Activated CD4-positive, alpha-beta memory T cell treated with anti-CD3 and anti-CD28 coated beads for 36 hours (primary cell): ENCODE measurements around the gene FARS2. TPM values are rescaled to one million over a fixed set of nuclear protein-coding genes. Genes with fewer than 3 reads are reported as not detected.

Experiments used
- CTCF ChIA-PET: fragments of 350-600 bp; sonication (Branson Sonifier 250); formaldehyde crosslinking; loops from one replicate; lab custom pipeline; 2021; ENCODE audit warnings: antibody characterized with exemption, inconsistent platforms; lab: Charles Lee
- POLR2A ChIA-PET: fragments of 350-600 bp; sonication (Branson Sonifier 250); formaldehyde crosslinking; loops from one replicate; lab custom pipeline; 2021; ENCODE audit warnings: antibody characterized with exemption; lab: Charles Lee
- DNase-seq: peaks from one replicate; pipeline ENCODE4 v3.0.0-alpha.2; 2020
- H3K27ac Mint-ChIP-seq: one replicate; pipeline ENCODE4 v1.8.0; 2021; ENCODE audit warnings: mixed read lengths
- H3K27me3 Mint-ChIP-seq: one replicate; pipeline ENCODE4 v1.8.0; 2021; ENCODE audit warnings: mixed read lengths
- H3K36me3 Mint-ChIP-seq: one replicate; pipeline ENCODE4 v1.8.0; 2021; ENCODE audit warnings: mixed read lengths
- H3K4me1 Mint-ChIP-seq: one replicate; pipeline ENCODE4 v1.8.0; 2021; ENCODE audit warnings: low read depth, mixed read lengths
- H3K4me3 Mint-ChIP-seq: one replicate; pipeline ENCODE4 v1.8.0; 2021; ENCODE audit warnings: mild to moderate bottlenecking, mixed read lengths
- H3K9me3 Mint-ChIP-seq: one replicate; pipeline ENCODE4 v1.8.0; 2021; ENCODE audit warnings: mixed read lengths
- intact Hi-C: fragments of 100-400 bp; cut with micrococcal nuclease; formaldehyde crosslinking; loops from one replicate; pipeline ENCODE4 v1.15.1; 2023
- total RNA-seq, 2 experiments: library from RNA; stranded (reverse); gene quantifications; one replicate each; pipeline ENCODE4 v1.2.3, GENCODE V29; 2021

FARS2 gene
- total RNA-seq, 2 experiments from 2014 or later, result 22.7 to 23.7 TPM

DNA sequence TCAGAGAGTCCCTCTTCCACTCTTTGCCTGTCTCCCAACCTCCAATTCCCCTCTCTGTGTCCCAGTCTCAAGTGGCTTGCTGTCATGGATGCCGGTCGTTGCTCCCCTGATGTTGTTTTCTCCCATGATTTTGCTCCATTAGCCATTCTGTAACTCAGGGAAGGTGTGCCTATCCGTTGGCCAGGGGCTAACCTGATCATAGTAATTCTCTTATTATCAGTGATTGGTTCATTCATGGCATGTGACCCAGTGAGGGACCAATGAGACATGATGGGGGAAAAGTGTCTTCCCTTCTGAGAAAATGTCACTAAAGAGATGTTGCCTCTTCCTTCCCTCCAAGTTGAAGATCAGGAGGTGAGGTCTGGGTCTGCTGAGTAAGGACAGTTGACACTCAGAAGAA is 214.5 kb downstream of the FARS2 start:
- ChIA-PET POLR2A (no interaction called here), CTCF (no interaction called here)
- no peak overlapping the region for H3K4me3 Mint-ChIP-seq
- no peak for DNase-seq
- no peaks in the 10 kb centered on the region for H3K9me3 Mint-ChIP-seq
- H3K4me1 Mint-ChIP-seq, result no peaks in the 10 kb centered on the region
- H3K36me3 Mint-ChIP-seq, result no peaks in the 10 kb centered on the region
- no peak overlapping the region for H3K27ac Mint-ChIP-seq
- intact Hi-C loops, result no loop called here
- H3K27me3 Mint-ChIP-seq, result no peaks in the 10 kb centered on the region

DNA sequence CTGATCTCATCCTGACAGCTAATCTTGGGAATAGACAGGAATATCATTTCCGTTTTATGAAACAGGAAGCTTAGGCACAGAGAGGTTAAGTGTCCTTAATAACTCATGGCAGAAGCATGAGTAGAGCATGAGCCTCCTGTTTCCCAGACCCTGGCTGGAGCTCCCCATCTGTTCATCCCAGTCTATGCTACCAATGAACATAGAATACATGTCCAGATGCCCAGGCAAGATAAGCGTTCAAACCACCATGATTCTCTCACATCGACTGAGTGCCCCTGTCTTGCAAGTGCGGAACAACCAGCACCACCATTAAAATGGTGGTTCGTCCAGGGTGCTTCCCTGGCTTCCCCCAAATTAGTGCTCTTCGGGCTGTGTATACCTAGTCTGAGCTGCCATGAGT is 217.1 kb downstream of the FARS2 start:
- DNase-seq, result no peak
- Mint-ChIP-seq H3K4me3 (no peak overlapping the region), H3K9me3 (no peaks in the 10 kb centered on the region), H3K4me1 (no peaks in the 10 kb centered on the region), H3K27me3 (no peaks in the 10 kb centered on the region), H3K36me3 (no peaks in the 10 kb centered on the region), H3K27ac (no peak overlapping the region)
- POLR2A ChIA-PET, result no interaction called here
- CTCF ChIA-PET, result no interaction called here
- intact Hi-C loops, result no loop called here

DNA sequence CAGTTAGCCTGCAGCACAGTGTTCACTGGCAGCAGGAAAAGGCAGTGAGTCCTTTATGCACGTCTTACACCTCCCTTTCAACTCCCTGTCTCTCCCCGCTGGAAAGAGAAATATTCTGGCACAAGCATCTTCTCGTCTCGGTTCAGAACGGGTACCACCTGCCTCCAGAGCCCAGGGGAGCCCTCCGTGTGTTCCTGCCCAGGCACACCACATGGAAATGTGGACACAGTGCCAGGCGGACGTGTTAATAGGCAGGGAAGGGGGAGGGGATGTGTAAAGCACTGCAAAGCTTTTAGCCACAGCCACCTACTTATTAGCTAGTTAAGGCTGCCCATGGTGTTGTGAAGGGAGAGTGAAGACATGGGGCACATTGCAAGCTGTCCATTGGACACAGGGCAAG is 219.7 kb downstream of the FARS2 start:
- H3K9me3 Mint-ChIP-seq, result no peaks in the 10 kb centered on the region
- intact Hi-C loops, result no loop called here
- no peaks in the 10 kb centered on the region for H3K27me3 Mint-ChIP-seq
- ChIA-PET CTCF (interaction anchor here (0.9 kb wide), 2 partner anchors 10 to 467 kb away, joined by 3 to 5 read pairs; no protein-coding TSS in a partner anchor), POLR2A (no interaction called here)
- no peak overlapping the region for H3K4me3 Mint-ChIP-seq
- H3K27ac Mint-ChIP-seq, result no peak overlapping the region
- H3K36me3 Mint-ChIP-seq, result no peaks in the 10 kb centered on the region
- no peaks in the 10 kb centered on the region for H3K4me1 Mint-ChIP-seq
- DNase-seq, result no peak

DNA sequence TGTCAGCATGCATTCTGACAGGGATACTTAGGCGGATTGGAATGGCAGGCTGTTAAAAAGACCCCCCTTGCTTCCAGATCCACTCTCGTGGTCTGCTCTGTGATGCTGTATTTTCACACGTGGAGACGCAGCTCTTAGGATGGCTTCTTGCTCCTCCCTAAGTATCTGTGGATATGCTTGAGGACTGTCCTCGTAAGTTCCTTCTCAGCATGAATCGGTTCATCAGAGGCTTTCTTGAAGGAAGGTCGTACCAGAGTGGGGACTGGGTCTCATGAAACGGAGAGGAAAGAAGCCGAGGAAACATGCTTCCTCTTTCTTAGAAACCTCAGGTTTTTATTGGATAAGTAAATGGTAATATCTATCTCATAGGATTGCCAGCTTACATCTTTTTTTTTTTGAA is 220.4 kb downstream of the FARS2 start:
- CTCF ChIA-PET, result interaction anchor here (0.9 kb wide), 3 partner anchors 11 to 466 kb away, joined by 3 to 5 read pairs (median 3); no protein-coding TSS in a partner anchor
- peaks cover 3% of the 10 kb centered on the region for H3K4me1 Mint-ChIP-seq
- POLR2A ChIA-PET, result no interaction called here
- intact Hi-C loops, result no loop called here
- no peaks in the 10 kb centered on the region for H3K9me3 Mint-ChIP-seq
- peaks cover 4% of the 10 kb centered on the region for H3K36me3 Mint-ChIP-seq
- no peak overlapping the region for H3K4me3 Mint-ChIP-seq
- no peaks in the 10 kb centered on the region for H3K27me3 Mint-ChIP-seq
- H3K27ac Mint-ChIP-seq, result no peak overlapping the region
- DNase-seq, result no peak

- Mint-ChIP-seq H3K36me3 (peaks cover 7% of the 10 kb centered on the region), H3K4me1 (peaks cover 3% of the 10 kb centered on the region), H3K4me3 (no peak overlapping the region), H3K9me3 (no peaks in the 10 kb centered on the region), H3K27me3 (no peaks in the 10 kb centered on the region), H3K27ac (no peak overlapping the region)
- intact Hi-C loops, result no loop called here
- POLR2A ChIA-PET, result no interaction called here
- DNase-seq, result no peak
- CTCF ChIA-PET, result interaction anchor here (1.0 to 2.0 kb wide), 2 partner anchors 10 to 11 kb away, joined by 3 to 9 read pairs; no protein-coding TSS in a partner anchor
Measured at GRCh38 chr6:5482619-5483018, 221.3 kb downstream of the FARS2 start.

DNA sequence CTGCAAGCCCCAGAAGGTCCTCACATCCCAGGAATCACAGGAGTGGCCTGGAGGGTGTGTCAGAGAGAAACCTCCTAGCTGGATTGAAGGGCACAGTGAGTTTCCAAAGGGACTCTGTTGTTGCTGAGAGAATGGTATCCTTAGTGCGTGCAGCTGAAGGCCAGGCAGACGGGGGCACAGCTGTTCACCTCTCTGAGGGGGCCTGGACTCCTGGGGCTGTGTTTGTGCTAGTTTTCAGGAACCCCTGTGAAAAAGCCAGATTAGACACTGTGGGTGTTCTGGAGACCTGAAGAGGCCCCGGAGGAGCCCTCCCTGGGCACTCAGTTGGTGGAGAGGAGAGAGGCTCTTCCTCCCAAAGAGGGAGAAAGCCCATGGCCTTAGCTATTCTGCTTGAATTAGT is 223.4 kb downstream of the FARS2 start:
- intact Hi-C loops, result no loop called here
- CTCF ChIA-PET, result no interaction called here

DNA sequence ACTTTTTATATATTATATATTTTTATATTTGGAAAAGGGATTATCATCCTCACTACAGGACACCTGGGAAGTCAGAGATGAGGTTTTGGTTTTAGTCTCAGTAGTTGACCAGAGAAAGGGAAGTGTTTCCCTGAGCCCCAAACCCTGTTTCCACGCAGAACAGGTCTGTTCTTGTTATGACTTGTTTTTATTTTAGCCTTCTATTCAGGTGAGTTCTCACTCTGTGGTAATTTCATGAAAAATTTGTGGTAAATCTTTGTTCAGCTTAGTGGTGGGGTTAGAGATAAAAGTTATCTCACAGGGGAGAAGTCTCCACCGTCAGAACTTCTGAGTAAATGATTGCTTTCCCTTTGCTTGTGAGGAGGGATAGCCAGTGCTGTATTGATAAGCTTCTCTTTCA is 224.9 kb downstream of the FARS2 start:
- ChIA-PET POLR2A (no interaction called here), CTCF (no interaction called here)
- H3K27ac Mint-ChIP-seq, result no peak overlapping the region
- H3K4me1 Mint-ChIP-seq, result peaks cover 3% of the 10 kb centered on the region
- peaks cover 12% of the 10 kb centered on the region for H3K36me3 Mint-ChIP-seq
- H3K27me3 Mint-ChIP-seq, result no peaks in the 10 kb centered on the region
- no peak for DNase-seq
- intact Hi-C loops, result no loop called here
- no peak overlapping the region for H3K4me3 Mint-ChIP-seq
- H3K9me3 Mint-ChIP-seq, result no peaks in the 10 kb centered on the region

More for the DNA sequence above, 223.4 kb downstream of the FARS2 start:
- Mint-ChIP-seq H3K27me3 (no peaks in the 10 kb centered on the region), H3K27ac (no peak overlapping the region), H3K4me3 (no peak overlapping the region), H3K36me3 (peaks cover 10% of the 10 kb centered on the region), H3K9me3 (no peaks in the 10 kb centered on the region), H3K4me1 (peaks cover 3% of the 10 kb centered on the region)
- no peak for DNase-seq
- POLR2A ChIA-PET, result no interaction called here

- H3K36me3 Mint-ChIP-seq, result peaks cover 17% of the 10 kb centered on the region
- DNase-seq, result no peak
- H3K27me3 Mint-ChIP-seq, result no peaks in the 10 kb centered on the region
- H3K9me3 Mint-ChIP-seq, result no peaks in the 10 kb centered on the region
- ChIA-PET CTCF (interaction anchor here (2.1 kb wide), 1 partner anchor 19 kb away, joined by 10 read pairs; no protein-coding TSS in a partner anchor), POLR2A (no interaction called here)
- H3K27ac Mint-ChIP-seq, result no peak overlapping the region
- no peak overlapping the region for H3K4me3 Mint-ChIP-seq
- intact Hi-C loops, result no loop called here
- H3K4me1 Mint-ChIP-seq, result peaks cover 3% of the 10 kb centered on the region
Measured at GRCh38 chr6:5490501-5491069, 229.3 kb downstream of the FARS2 start.

GRCh38 chr6:5492356-5492755 is 231.0 kb downstream of the FARS2 start:
- H3K27ac Mint-ChIP-seq, result no peak overlapping the region
- intact Hi-C loops, result no loop called here
- peaks cover 10% of the 10 kb centered on the region for H3K36me3 Mint-ChIP-seq
- no peak for DNase-seq
- no peaks in the 10 kb centered on the region for H3K27me3 Mint-ChIP-seq
- ChIA-PET POLR2A (no interaction called here), CTCF (no interaction called here)
- H3K4me1 Mint-ChIP-seq, result no peaks in the 10 kb centered on the region
- H3K4me3 Mint-ChIP-seq, result no peak overlapping the region
- H3K9me3 Mint-ChIP-seq, result no peaks in the 10 kb centered on the region

GRCh38 chr6:5493806-5494205 is 232.5 kb downstream of the FARS2 start:
- ChIA-PET CTCF (no interaction called here), POLR2A (no interaction called here)
- intact Hi-C loops, result no loop called here
- Mint-ChIP-seq H3K4me1 (peaks cover 9% of the 10 kb centered on the region), H3K36me3 (peaks cover 9% of the 10 kb centered on the region), H3K27me3 (no peaks in the 10 kb centered on the region), H3K4me3 (no peak overlapping the region), H3K27ac (no peak overlapping the region), H3K9me3 (no peaks in the 10 kb centered on the region)
- no peak for DNase-seq

DNA sequence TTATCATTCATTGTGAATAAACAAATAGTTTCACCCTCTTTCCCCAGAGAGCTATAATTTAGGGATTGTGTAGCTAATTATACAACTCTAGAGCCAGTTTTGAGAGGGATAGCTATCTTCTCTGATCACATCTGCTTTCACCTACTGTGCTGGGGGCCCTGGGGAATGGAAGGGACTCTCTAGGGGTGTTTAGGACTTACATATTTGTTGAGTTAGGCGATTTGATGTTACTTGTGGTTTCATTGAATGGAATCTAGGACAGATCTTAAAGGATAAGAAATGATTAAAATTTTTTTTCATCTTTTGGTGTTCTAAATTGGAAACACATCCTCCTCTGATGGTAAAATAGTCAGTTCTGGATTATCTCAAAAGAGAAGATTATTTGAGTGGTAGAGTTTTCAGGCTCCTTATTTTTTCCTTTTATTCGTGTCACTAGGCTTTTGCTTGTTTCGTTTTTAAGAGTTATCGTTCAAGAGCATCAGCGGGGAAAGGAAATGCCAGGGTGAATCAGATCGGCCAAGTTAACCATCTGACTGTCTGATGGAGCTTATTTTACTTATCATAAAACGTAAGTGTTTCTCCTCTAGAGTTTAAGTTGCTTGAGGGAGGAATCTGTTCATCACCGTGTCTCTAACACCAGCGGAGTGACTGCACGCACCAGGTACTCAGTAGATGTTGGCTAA is 236.7 kb downstream of the FARS2 start:
- H3K4me1 Mint-ChIP-seq, result peaks cover 29% of the 10 kb centered on the region
- CTCF ChIA-PET, result interaction anchor here (0.6 to 1.3 kb wide), 2 partner anchors 9 to 25 kb away, joined by 3 read pairs; no protein-coding TSS in a partner anchor
- no peaks in the 10 kb centered on the region for H3K27me3 Mint-ChIP-seq
- no peak overlapping the region for H3K4me3 Mint-ChIP-seq
- intact Hi-C loops, result no loop called here
- H3K27ac Mint-ChIP-seq, result peak overlapping the region; percentile 70
- POLR2A ChIA-PET, result interaction anchor here (0.6 to 0.7 kb wide), 2 partner anchors 11 to 432 kb away, joined by 3 read pairs; no protein-coding TSS in a partner anchor
- peaks cover 10% of the 10 kb centered on the region for H3K36me3 Mint-ChIP-seq
- DNase-seq, result peak; percentile 18
- H3K9me3 Mint-ChIP-seq, result no peaks in the 10 kb centered on the region

DNA sequence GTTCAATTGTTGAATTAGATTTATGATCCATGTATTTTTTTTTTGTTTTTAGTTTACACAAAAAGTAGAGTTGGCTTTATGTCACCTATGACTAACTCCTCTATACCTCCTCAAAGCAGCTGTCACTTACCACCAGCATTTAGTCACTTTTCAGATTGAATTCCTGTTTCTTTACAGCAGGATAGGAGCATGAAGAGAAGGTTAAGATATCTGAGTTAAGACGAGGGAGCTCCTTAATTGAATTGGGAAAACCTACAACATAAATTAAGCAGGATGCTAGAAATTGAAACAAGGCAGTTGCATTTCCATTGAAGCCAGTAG is 237.2 kb downstream of the FARS2 start:
- H3K27ac Mint-ChIP-seq, result peak overlapping the region; percentile 70
- DNase-seq, result no peak
- intact Hi-C loops, result no loop called here
- H3K4me3 Mint-ChIP-seq, result no peak overlapping the region
- ChIA-PET CTCF (interaction anchor here (0.6 to 1.3 kb wide), 2 partner anchors 9 to 26 kb away, joined by 3 read pairs; no protein-coding TSS in a partner anchor), POLR2A (interaction anchor here (0.6 to 0.7 kb wide), 2 partner anchors 11 to 432 kb away, joined by 3 read pairs; no protein-coding TSS in a partner anchor)
- no peaks in the 10 kb centered on the region for H3K27me3 Mint-ChIP-seq
- peaks cover 29% of the 10 kb centered on the region for H3K4me1 Mint-ChIP-seq
- peaks cover 10% of the 10 kb centered on the region for H3K36me3 Mint-ChIP-seq
- no peaks in the 10 kb centered on the region for H3K9me3 Mint-ChIP-seq
